Activated effector memory CD4-positive, alpha-beta T cell treated with Interleukin-2 at 50 U/mL for 16 hours (primary cell): ENCODE results near the gene JAZF1.

Experiments
- DNase-seq: peaks from one replicate; pipeline ENCODE4 v3.0.0-alpha.2; 2020

Gene JAZF1

DNA sequence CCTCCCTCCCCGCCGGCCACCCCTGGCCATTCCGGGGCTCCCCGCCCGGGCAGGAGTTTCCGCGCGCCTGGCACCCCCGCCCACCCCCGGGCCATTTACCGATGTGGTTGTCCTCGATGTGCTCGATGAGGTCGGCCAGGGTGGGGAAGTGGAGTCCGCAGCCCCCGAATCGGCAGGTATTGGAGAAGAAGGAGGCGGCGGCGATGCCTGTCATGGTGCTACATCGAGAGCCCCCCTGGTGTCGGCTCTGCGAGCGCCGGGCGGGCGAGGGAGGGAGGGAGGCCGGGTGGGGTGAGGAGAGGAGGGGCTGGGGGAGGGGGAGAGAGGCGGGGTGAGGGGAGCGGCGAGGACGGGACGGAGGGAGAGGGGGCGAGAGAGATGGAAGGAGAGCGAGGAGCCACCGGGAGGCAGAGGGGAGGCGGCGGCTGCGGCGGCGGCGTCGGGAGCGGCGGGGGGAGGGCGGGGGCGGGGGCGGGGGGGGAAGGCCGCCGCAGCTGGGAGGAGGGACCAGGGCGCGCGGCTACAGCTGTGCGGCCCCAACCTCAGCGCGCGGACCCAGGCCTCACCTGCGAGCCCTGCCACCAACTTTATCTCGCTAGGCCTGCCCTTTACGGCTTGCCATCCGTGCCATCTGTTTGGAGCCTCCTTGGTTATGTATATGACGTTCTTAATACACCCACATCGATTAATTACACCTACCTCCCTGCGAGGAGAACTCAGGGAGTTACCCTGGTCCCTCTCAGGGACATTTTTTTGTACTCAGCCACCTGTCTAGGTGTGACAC is at the start of gene JAZF1:
JAZF1 (minus strand) TSS at position 432 of the 784 bp plus-strand sequence.
- DNase-seq, result peak; percentile 43

DNA sequence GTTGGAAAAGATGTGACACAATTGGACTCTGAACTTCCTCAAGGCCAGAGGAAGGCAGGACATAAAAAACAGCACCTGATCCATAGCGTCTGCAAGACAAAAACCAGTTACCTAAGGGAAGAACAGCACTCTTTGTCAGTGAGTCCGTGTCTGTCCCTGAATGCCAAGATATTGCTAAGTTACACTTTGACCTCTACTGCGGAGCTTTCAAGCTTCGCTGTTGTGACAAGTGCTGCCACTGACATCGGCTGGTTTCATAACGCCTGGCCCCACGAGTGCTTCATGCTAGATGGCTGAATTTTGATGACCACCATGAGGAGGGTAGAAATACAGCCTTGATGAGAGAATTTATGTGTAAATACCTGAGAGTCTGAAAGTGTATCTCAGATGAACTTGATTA is 49.7 kb upstream of the JAZF1 start:
- DNase-seq, result no peak

DNA sequence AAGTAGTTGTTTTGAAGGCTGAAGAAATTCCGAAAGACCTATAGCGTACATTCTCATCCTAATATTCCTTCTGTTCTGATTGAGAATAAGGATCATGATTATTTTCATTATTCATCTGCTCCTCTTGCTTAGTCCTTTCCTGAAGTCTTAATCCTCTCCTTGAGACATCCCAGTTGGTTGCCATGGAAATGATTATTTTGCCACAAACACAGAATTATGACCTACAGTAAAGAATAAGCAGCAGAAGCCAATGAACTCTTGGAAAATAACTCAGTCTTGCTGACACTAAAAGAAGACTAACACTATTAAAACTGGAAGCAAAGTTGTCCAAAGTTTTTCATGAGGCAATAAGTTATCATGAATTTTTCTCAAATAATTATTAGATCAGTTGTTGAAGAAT is 47.8 kb upstream of the JAZF1 start:
- no peak for DNase-seq

DNA sequence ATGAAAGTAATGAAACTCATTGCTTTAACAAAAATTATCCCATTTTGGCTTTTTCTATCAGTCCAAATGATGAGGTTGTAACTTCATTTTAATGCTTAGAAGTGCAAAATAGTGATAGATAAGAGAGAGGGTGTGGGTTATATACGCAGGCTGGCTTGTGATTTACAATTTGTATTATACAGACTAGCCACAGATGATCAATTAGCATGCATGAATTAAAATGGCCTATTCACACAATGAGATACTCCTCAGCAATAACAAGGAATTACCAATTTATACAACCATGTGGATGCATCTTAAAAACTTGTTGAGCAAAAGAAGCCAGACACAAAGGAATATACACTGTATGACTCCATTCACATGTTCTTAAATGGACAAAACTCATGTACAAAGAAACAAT is 45.4 kb upstream of the JAZF1 start:
- DNase-seq, result no peak

- no peak for DNase-seq
Observed at GRCh38 chr7:28225576-28225975, 45.0 kb upstream of the JAZF1 start.

DNA sequence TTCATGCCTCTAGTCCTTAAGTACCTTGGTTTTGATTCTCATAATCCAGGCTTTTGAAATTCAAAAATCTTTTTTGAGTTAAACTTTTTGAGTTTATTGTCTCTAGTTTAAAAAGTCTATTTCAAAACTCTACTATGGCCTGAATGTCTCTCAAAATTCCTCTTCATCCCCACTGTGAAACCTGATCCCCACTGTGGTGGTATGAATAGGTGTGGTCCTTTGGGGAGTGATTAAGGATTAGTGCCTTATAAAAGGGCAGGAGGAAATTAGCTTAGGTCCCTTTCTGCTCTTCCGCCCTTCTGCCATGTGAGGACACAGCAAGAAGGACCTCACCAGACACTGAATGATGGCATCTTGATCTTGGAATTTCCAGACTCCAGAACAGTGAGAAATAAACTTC is 44.1 kb upstream of the JAZF1 start:
- no peak for DNase-seq

GRCh38 chr7:28224172-28224571 is 43.6 kb upstream of the JAZF1 start:
- no peak for DNase-seq

- no peak for DNase-seq
Observed at GRCh38 chr7:28222636-28223035, 42.0 kb upstream of the JAZF1 start.

GRCh38 chr7:28219793-28220192 is 39.2 kb upstream of the JAZF1 start:
- DNase-seq, result no peak

DNA sequence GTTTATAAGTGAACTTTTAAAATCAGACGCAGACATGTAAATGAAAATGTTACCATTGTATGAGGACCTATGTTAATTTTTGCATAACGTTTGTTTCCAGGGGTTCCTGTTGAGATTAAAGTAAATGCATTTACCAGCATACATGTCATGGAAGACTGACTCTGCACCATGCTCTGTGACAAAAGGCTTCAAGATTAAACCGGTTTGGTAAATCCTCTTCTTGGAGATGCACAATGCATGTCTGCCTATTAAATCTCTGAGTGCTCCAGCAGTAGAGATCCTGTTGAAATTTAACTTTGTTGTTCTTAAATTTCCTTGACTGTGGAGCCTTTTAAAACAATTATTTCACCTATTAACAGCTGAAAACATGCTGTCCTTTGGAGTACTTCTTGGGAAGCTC is 36.5 kb upstream of the JAZF1 start:
- DNase-seq, result no peak

- DNase-seq, result no peak
Observed at GRCh38 chr7:28211006-28211405, 30.4 kb upstream of the JAZF1 start.

GRCh38 chr7:28208506-28208905 is 27.9 kb upstream of the JAZF1 start:
- DNase-seq, result no peak

- no peak for DNase-seq
Observed at GRCh38 chr7:28207486-28208158, 27.0 kb upstream of the JAZF1 start.

DNA sequence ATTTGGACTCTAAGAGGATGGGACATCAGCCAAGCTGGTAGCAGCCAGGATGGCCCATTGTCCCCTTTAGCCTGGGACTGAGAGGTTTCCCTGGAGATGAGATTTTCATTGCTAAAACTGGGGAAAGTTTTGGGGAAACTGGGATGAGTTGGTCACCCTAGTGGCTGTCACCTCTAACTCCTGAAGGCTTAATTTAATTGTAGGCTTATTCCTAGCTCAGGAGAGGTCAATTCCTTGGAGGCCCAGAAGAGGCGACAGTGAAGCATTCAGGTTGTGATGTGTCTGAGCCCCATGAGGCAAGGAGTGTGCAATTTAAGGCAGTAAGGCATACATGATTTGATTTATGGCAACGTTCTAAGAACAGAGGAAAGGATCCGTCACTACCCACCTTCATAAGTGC is 24.9 kb upstream of the JAZF1 start:
- DNase-seq, result no peak

DNA sequence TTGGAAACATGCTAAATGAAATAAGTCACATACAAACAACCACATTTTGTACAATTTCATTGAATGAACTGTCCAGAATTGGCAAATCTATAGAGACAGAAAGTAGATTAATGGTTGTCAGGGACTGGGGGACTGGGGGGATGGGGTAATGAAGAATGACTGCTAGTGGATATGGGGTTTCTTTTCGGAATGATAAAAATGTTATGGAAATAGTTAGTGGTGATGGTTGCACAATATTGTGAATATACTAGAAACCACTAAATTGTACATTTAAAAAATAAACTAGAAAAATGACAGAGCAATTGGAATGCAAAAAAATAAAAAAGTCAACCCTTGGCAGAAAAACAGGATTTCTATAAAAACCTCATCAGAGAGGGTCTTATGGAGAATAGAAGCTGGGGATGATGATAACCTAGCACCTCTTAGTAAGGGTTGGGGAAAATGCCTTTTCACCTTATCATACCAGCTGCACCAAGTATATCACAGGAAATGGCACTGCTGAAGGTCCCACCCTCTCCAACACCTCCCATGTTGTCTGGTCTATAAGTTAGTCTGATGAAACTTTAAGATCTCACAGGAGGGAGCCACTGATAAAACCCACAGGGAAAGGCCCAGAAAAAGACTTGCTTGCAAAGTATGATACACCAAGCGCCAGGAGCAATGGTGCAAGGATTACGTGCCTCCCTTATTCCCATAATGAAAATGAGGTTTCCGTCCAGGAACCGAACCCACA is 23.1 kb upstream of the JAZF1 start:
- no peak for DNase-seq

GRCh38 chr7:28202222-28202621 is 21.6 kb upstream of the JAZF1 start:
- no peak for DNase-seq

- DNase-seq, result no peak
Observed at GRCh38 chr7:28201131-28201530, 20.5 kb upstream of the JAZF1 start.

DNA sequence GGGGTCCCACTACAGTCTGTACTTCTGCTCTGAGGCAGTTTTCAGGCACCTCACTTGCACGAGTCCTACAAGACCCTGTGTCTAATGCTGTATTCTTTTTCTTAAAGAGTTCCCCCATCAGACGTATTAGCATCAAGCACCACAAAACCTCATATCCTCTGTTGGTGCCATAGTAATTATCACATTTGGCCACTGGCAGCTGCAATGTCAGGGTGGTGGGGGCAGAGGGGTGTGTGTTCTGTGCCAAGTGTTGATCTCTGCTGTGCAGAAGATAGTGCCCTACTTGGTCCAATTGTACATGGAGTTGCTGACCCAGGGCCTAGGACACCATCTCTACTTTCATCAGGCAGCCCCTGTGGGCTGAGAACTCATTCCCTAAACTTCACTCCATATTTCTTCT is 20.0 kb upstream of the JAZF1 start:
- no peak for DNase-seq

DNA sequence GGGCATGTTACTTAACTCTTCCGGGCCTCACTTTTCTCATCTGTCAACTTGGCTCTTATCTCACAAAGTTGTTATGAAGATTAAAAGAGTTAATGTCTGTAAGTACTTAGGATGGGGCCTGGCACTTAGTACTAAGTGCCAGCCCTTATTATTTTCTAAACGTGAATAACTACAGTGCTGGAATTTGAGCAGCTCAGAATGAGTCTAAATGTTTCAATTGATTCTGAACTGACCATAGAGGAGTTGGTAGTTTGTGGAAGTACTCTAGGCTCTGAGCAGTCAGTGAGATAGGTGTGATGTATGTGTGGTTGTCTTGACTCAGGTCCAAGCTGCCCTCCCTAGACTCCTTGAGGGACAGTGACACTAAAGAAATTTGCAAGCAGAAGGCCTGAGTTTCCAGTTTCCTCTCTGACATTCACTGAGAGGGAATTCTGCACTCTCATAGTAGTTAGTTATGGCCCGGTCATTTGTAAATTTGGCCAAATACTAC is 18.5 kb upstream of the JAZF1 start:
- DNase-seq, result no peak

DNA sequence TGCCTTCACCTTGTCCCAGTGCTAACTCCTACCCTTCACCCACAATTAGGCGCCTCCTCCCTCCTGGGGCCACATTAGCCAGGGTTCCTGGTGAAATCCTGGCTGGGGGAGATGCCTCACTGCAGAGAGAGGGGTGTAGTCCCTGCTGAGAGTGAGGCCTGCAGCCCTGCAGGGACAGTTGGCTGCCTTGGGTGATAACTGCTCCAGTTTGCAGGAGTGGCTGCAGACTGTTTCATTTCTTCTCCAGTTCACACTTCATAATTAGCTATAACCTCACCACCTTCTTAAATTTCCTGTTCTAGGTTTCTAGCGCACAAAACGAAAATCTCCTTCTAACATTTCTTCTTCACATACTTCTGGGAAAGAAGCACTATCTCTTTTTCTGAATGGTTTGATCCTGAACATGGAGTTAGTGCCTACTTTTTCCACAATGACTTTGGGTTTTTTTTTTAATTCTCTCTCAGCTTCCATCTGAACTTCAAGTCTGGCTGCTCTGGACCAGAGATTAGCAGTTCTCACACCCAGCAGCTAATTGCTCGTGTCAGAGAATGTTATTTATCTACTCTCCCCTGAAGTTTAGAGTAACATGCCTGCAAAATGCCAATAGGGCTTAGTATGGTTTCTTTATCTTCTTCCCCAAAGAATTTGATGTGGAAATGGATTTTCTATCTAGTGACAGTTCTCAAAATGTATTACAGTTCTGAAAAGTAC is 15.5 kb upstream of the JAZF1 start:
- DNase-seq, result no peak

DNA sequence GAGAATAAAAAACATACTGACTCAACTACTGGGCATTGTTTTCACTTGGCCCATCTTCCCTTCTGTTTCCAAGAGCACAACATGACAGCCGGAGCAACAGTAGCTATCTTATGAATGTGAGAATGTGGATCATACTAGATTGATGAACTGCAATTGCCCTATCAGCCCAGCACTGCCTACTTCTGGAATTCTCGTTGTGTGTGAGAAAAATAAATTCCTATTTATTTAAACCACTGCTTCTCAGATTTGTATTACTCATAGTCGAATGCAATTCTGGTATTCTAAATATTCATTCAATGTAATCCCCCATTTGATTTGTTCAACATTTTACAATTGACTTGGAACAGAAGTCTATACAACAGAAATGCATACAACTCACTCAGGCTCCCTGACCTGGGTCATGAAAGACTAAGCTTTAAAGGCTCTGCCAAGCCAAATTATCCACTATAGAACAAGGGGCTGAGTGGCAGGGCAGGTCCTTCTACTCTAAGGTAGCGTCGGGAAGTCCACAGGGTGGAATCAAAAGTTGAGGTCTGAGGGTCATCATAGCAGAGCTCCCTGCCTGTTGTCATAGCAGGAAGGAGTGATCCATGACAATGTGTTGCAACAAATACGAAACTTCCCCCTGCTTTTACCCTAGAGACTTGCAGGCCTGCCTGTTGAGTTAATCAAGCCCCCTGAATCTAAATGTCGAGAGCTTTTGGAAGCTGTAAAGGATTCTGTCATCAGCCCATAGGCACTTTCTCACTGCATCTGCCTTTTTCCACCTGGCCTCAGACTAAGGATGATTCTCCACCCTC is 12.4 kb upstream of the JAZF1 start:
- no peak for DNase-seq

DNA sequence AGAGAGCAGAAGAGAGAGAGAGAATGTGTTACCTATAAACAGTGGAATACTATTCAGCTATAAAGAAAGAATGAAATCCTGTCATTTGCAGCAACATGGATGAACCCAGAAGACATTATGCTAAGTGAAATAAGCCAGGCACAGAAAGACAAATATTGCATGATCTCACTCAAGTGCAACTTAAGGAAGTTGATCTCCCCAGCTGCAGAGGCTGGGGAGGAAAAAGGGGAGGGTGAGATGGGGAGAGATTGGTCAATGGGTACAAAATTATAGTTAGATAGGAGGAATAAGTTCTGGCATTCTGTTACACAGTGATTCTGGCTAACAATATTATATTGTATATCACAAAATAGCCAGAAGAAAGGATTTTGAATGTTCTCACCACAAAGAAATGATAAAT is 11.2 kb upstream of the JAZF1 start:
- no peak for DNase-seq
